Hematopoietic multipotent progenitor cell treated with erythropoietin and hydrocortisone succinate and interleukin-3 and kit ligand, for 17 days (in vitro differentiated cells): ENCODE results near the gene UBASH3B.
"Not testable (repeated sequence)": the region's sequence is repeated elsewhere in the genome, so short reads cannot be mapped to it uniquely, and the experiment has no call there.

Experiments
- DNase-seq: peaks from one replicate; pipeline ENCODE4 v3.0.0-alpha.2; 2015; ENCODE audit warnings: low spot score

UBASH3B gene

GRCh38 chr11:122813176-122813893 is 157.8 kb downstream of the UBASH3B start:
- DNase-seq, result no peak

- DNase-seq, result no peak
Observed at GRCh38 chr11:122813894-122814270, 158.4 kb downstream of the UBASH3B start.

GRCh38 chr11:122814401-122814800 is 158.9 kb downstream of the UBASH3B start:
- DNase-seq, result no peak

- DNase-seq, result no peak
Observed at GRCh38 chr11:122815900-122816299, 160.4 kb downstream of the UBASH3B start.

GRCh38 chr11:122816761-122817520 is 161.4 kb downstream of the UBASH3B start:
- no peak for DNase-seq

- no peak for DNase-seq
Observed at GRCh38 chr11:122820158-122820557, 164.6 kb downstream of the UBASH3B start.

GRCh38 chr11:122821169-122821568 is 165.6 kb downstream of the UBASH3B start:
- no peak for DNase-seq

GRCh38 chr11:122822241-122822640 is 166.7 kb downstream of the UBASH3B start:
- no peak for DNase-seq

GRCh38 chr11:122823564-122823963 is 168.0 kb downstream of the UBASH3B start:
- no peak for DNase-seq

GRCh38 chr11:122829371-122829770 is 173.8 kb downstream of the UBASH3B start:
- not testable (repeated sequence) for DNase-seq

- not testable (repeated sequence) for DNase-seq
Observed at GRCh38 chr11:122832297-122832696, 176.8 kb downstream of the UBASH3B start.

GRCh38 chr11:122832721-122833470 is 177.4 kb downstream of the UBASH3B start:
- DNase-seq, result no peak

- no peak for DNase-seq
Observed at GRCh38 chr11:122833846-122834464, 178.4 kb downstream of the UBASH3B start.

GRCh38 chr11:122836916-122837315 is 181.4 kb downstream of the UBASH3B start:
- DNase-seq, result no peak

- no peak for DNase-seq
Observed at GRCh38 chr11:122837528-122838346, 182.2 kb downstream of the UBASH3B start.

- no peak for DNase-seq
Observed at GRCh38 chr11:122843281-122844141, 188.0 kb downstream of the UBASH3B start.

GRCh38 chr11:122847466-122847865 is 191.9 kb downstream of the UBASH3B start:
- no peak for DNase-seq

GRCh38 chr11:122848186-122848585 is 192.7 kb downstream of the UBASH3B start:
- DNase-seq, result no peak

- no peak for DNase-seq
Observed at GRCh38 chr11:122850076-122850631, 194.6 kb downstream of the UBASH3B start.

- no peak for DNase-seq
Observed at GRCh38 chr11:122851366-122851966, 195.9 kb downstream of the UBASH3B start.
